Measurements from ENCODE around the gene GLO1.

Gene GLO1

DNA sequence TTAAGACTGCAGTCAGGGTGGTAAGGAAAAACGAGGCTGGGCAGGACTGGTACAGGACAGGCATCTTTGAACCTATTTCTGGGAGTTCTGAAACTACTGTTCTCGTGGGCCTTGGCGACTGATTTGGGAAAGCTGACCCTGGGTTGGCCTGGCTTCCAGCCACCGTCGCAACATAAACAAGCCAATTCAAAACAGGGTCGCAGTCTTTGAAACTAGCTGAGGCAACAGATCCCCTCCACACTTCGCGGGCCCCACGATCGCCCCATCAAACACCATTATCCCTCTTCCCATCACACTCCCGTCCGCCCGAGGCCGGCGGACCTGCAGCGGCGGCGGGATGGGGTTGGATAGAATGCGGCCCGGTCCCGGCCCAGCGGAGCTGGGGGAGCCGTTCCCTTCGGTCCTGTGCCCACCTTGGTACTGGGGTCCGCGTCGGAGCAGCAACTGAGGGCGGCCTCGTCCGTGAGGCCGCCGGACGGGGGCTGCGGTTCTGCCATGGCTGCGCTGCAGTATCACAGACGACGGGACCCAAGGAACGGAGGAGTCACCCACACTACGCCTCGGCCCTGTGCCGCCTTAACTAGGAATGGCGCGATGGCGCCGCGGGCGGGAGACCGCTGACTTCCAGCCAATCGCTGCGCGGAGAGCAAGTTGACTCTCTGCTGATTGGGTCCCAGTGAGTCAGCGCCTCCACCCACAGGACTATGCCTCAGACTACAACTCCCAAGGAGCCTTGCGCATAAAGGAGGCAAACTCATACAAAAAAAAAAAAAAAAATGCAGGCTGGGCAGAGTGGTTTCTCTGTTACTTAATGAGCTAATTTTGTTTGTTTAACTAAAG, at the start of gene GLO1:
TSS of gene GLO1 (minus strand) at position 588 of the 840 bp plus-strand sequence. CDS start at position 497, 91 bp downstream.
- peak; percentile 97 for DNase-seq (ENCODE audit: low read depth)

DNA sequence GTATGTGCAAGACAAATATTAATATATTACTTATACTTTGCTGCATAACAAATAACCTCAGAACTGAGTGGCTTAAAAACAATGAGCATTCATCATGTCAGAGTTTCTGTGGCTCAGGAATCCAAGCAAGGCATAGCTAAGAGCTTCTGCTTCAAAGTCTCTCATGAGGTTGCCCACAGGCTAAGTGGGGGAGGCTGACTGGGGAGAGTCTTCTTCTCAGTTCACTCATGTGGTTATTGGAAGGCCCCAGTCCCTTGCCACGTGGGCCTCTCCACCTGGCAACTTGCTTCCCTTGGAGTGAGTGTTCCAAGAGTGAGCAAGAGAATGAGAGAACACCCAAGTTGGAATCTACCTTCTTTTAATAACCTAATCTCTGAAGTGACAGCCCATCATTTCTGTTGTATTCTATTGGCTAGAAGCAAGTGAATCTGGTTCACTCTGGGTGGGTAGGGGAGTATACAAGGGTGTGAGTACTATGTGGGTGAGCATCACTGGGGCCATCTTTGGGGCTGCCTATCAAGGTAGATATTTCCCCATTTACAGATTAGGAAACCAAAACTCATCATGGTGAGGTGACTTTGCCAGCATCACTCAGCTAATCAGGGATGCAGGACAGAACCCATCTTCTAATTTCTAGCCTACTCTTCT, 48.1 kb upstream of the GLO1 start:
- no peak for DNase-seq (ENCODE audit: low read depth)

DNA sequence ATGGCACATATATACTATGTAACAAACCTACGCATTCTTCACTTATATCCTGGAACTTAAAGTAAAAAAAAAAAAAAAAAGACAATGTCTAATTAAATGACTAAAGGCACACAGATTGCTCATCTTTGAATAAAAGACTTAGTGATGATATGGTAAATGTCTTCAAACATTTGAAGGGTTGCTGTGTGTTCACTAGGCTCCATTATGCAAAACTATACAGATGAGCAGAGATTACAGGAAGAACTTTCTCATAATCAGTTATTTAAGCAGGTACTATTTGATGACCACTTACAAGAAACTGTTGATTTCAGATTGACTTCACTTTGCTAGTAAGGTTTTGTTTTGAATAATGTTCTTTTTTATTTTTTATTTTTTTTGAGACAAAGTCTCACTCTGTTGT, 46.5 kb upstream of the GLO1 start:
- no peak for DNase-seq (ENCODE audit: low read depth)

DNA sequence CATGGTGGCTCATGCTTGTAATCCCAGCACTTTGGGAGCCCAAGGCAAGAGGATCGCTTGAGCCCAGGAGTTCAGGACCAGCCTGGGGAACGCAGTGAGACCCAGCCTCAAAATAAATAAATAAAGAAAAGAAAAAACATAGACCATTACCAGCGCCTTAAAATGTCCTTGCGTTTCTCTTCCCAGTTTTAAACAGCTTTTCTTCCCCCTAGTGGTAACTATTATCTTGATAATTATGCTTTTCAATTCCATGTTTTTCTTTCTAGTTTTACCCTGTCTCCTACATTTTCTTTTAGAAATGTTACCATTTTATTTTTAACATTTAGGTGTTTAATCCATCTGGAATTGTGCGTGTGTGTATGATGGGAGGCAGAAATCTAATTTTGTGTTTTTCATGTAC, 36.6 kb upstream of the GLO1 start:
- no peak for DNase-seq (ENCODE audit: low read depth)

DNA sequence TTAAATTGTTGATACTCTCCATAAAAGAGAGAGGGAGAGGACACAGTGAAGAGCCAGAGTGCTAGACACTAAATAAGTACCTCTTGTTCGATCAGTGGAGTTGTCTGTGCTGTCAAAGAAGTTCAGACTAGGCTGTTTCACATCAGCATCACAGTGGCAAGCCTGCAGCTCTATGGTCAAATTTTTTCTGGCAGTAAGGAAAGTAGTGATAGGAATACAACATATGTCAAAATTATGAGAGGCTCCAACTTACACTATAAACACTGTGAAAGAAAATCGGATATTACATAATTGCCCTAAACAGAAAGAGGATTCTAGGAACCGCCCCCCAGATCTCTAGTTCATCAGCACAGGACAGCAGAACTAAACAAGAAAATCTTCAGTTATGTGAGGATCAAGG, 35.3 kb upstream of the GLO1 start:
- no peak for DNase-seq (ENCODE audit: low read depth)

DNA sequence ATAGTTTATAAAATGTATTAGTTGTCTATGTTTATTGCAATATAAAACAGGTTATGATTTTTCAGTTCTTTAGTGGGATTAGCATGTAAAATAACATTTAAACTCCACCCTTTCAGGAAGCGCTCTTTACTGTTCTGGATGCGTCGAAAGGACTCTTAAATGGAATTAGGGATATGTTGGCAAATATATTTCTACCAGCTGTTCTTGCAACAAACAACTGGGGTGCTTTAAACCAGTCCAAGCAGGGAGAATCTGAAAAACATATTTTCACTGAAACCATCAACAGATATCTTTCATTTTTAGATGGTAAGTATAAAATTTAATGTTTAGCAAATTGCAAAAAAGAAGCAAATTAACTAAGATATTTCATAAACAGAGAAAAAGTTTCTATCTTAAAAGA, 34.0 kb upstream of the GLO1 start:
- DNase-seq (ENCODE audit: low read depth): no peak

DNA sequence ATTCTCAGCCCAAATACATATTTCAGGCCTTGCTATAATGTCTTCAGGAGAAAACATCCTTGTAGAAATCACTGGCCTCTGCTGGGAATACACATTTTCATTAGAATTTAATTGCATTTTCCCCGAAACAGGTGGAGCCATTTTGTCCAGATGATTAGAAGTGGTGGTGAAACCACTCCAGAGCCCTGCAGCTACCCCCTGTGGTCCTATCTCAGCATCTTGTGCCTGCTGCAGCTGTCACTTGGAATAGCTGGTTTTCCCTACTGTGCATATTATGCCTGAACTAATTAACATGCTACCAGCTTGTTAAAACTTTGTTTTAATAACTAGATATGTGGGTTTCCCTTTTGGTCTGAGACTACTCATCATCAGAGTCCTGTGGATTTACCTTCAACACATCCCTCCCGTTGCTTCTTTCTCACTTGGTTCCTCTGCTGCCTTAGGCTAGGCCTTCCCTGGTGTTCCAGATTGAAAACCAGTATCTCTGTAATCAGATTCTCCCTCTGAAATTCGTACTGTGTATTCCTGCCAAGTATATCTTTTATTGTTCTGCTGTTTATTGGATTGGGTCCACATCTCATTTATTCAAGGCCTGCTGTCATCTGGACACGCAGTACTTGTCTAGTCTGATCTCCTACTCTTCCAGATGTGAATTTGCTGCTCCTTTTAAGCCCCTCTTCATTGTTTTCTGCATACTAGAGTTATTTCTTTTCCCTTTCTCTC, 27.4 kb upstream of the GLO1 start:
- no peak for DNase-seq (ENCODE audit: low read depth)

DNA sequence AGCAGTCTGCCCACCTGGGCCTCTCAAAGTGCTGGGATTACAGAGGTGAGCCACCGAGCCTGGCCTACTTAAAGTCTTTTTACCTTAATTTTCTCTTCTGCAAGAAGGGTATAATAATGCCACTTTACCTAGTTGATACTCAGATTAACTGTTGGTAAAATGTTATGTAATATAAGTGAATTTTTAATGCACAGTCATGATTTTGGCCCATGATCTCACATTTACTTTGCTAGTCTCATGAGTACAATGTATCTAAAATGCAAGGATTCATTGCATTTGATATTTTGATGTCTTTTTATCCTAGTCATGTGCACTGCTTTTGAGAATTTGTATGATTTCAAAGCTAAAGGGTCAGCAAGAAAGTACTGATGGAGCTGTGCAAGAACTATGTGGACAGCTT, 25.3 kb upstream of the GLO1 start:
- no peak for DNase-seq (ENCODE audit: low read depth)

DNA sequence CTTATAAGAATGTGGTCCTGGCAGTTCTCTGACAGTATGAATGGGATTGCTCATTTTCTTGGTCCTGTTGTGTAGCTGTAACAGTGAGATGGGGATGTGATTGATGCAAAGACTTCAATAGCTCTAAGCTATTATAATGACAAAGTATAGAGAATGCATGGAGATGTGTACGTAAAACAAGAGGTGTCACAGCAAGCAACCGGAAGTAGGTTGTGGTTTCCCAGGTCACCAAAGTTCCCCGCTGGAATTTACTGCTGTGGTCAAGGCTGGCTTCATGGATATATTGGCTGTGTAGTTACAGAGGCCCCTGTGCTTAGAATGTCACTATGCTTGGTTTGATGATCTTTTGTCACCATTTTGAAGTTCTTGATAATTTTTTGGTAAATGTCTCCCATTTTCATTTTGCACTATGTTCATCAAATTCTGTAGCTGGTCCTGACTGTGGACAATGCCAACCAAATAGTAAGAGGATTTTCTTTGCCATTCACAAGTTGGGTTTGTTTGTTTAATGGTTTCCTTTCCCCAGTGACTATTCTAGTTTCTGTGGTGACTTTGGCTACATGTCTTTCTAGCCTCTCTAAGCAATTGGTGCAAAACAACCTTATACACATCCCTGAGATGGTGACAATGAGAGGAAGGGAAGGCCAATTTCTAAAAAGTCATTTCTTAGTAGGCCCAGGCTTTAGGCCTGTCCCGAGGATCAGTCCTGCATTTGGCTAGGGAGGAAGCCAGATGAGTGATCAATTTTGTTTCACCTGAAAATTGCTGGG, 22.7 kb upstream of the GLO1 start:
- no peak for DNase-seq (ENCODE audit: low read depth)

DNA sequence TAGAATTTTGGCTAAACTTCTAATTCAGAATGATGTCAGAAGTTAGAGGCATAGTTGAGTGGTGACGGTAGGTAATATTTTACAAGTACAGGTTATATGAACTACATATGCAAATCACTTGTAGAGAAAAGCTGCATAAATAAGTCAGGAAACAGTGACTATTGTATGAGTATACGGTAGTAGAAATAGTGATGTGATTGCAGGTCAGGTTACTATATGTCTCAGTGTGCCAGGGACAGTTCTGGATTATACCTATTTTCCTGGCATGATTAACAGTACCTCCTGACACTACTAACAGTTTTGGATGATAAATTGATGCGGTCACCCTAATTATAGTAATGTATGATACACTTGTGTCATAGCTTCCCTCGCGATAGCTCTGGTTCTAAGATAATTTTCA, 21.4 kb upstream of the GLO1 start:
- DNase-seq (ENCODE audit: low read depth): no peak

DNA sequence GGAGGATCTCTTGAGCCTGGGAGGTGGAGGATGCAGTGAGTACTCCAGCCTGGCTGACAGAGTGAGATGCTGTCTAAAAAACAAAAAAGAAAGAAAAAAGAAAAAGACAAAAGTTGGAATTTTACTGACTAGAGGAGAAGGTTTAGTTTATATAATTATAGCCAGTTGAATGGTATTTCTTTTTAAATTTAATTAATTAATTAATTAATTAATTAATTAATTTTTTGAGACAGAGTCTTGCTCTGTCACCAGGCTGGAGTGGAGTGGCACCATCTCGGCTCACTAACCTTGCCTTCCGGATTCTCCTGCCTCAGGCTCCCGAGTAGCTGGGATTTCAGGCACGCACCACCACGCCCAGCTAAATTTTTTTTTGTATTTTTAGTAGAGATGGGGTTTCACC, 20.8 kb upstream of the GLO1 start:
- no peak for DNase-seq (ENCODE audit: low read depth)

DNA sequence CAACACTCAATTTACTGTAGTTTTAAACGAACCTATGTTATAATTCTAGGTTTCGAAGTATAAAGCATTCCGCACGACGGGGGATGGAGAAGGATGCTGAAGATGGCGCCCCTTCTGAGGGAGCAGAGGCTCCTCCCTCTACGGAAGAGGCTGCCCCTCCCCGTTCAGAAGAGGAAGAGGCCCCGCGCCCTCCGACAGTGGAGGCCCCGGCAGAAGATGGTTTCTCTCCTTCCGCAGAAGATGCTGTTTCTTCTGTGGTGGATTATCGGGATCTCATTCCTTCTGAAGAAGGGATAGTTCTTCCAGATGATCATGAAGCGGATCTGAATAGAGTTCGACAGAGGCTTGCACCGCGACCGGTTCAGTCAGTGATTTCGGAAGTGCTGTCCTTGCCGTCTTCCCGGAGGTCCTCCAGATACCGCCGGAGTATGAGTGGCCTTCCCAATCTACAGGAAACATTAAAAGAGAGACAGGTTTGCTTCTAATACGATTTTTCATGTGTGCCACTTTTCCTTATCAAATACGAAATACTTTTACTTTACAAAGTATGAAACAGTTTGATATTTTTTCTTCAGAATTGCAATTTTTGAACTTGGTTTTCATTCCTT, 19.9 kb upstream of the GLO1 start:
- DNase-seq (ENCODE audit: low read depth): no peak

DNA sequence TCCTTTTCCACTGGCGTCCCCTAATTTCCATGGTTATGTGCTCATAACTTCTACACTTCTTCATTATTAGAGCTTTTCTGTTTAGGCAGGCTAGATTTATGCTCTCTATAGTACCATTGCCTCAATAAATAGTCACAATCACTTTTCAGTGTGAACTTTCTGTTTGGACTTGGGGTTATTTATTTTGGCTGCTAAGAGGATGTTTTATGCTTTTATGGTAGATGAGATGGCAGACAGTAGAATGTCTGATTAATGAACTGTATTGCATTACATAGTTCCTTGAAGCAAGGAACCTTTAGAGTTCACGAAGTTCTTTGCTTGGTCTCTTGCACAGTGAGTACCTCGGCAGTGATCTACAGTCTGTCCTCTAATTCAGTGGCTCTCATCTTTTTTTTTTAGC, 19.1 kb upstream of the GLO1 start:
- DNase-seq (ENCODE audit: low read depth): no peak

DNA sequence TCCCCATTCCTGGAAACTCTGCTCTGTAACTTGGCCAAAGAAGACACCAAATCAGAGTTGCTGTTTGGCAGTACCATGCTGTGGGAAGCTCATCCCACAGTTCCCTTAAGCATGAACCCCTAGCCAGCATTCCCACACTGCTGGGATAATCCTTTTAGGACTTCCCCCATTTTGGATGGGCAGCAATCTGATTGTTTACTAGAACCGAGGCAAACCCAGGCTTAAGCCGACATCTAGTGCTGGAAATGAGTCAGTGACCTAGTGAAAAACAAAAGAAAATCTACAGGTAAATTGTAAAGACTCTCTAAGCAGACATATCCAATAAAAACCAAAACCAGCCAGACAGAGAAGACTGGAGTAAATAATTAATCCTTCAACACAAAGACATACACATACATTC, 17.4 kb upstream of the GLO1 start:
- no peak for DNase-seq (ENCODE audit: low read depth)

DNA sequence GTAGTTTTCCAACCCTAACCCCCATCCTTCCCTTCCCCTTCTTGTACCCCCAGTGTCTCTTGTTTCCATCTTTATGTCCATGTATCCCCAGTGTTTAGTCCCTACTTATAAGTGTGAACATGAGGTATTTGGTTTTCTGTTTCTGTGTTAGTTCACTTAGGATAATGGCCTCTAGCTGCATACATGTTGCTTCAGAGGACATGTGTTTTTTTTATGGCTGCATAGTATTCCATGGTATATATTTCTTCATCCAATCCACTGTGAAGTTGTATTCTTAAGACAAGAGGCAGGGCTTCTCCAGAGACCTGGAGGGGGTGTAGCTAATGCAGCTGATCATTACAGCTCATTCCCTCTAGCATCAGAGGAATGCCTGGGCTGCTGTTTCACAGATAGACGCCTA, 16.4 kb upstream of the GLO1 start:
- no peak for DNase-seq (ENCODE audit: low read depth)

DNA sequence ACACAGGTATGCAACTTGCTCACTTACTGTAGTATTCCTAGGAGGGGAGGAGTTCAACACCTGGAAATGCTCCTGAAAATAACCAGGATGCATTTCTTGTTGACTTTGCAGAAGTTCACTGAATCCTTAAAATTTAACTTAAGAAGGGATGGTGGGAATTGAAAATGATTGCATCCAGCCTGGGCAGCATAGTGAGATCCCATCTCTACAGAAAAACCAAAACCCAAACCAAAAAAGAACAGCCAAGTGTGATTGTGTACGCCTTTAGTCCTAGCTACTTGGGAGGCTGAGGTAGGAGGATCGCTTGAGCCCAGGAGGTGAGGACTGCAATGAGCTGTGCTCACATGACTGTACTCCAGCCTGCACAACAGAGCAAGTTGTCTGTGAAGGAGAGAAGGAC, 13.9 kb upstream of the GLO1 start:
- DNase-seq (ENCODE audit: low read depth): no peak

DNA sequence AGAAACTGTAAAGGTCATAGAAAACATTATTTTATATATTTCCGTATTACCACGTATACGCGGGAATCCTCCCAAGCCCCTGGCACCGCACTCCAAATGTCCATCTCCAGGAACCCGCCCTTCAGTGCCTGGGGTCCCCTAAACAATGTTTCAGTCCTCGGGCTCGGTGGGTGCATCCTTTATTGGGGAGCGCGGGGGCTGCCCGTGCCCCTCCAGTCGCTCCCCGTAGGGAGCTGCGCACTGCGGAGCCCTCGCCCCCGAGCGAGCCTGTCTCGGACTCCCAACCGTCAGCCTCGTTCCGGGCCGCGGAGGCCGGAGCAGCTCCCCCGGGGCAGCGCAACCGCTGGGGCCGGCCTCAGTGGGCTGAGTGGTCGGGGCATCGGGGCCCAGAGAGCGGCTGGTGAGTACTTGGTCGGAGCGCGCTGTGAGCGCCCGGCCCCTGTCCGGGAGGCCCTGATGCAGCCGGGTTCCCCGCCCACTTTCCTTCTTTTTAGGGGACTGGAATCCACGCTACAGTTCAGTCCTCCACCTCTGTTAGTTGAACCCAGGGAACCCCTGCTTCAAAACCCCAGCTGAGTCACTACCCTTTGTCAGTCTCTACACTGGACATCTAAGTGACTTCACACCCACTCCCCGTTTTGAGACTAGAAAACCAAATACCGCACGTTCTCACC, 12.2 kb upstream of the GLO1 start, which contains the start of gene DNAH8:
TSS of gene DNAH8 (plus strand) at position 296 of the 674 bp plus-strand sequence. CDS start 7,499 bp downstream, outside the sequence.
- DNase-seq (ENCODE audit: low read depth): no peak

DNA sequence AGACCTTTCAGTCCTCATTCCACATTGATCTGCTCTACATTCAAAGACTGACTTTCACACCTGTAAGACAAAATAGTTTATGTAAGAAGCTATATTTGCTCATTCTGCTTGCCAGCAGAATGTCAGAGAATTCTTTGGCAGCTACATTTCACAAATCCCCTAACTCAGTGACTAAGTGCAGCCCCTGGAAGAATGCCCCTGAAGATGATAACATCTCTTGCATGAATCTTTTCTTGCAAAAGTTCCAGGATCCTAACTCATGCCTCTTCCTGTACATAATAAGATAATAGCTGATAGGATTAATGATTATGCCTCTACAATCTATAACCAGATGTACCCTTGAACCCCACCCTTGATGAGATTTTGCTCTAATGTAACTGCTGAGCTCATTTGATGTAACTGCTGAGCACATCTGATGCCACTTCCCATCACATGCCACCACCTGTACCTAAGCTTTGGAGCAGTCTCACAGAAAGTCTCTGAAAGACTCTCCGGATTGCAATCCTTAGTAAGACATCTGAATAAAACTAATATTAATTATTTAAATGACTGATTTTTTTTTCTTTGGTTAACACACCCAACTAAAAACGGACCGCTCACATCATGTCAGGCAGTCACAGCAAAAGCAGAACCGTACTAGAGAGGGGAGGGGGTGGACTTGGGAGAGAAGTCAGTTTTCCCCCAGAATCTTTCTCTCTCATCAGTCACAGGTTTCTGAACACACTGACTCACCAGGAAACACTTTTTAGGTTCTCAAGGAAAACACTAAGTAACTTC, 11.5 kb upstream of the GLO1 start:
- DNase-seq (ENCODE audit: low read depth): no peak

DNA sequence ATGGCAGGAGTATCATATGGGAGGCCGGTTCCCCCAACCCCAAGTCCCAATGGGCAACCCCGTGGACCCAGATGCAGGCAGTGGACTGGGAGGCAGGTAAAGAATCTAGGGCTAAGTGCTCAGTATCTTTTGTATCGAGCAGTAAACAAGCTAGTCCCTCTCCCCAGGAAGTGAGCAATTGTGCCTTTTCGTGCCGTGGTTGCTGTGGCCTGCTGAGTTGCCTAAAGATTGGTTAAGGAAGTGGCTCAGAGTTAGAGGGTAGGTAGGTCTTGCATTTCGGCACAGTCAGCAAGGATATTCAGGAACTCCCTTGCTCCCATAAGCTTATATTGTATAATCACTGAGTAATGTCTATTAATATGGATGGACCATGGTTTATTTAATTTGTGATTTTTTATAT, 10.9 kb upstream of the GLO1 start:
- DNase-seq (ENCODE audit: low read depth): no peak

DNA sequence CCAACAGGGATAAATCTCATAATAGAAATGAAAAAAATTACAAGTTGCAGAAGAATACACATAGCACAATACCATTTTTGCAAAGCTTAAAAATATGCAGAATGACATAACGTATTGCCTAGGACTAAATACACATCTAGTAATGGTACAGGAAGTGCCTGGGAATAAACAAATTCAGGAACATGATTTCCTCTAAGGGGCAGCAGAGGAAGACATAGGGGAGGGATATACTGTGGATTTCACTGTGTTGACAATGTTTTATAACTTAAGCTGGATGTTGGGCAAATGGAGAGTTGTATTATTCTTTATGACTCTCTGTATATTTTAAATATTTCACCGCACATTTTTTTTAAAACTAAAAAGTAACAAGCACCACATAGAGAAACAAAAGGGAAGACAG, 5.6 kb upstream of the GLO1 start:
- DNase-seq (ENCODE audit: low read depth): no peak

Data from CMK (cell line).